Activated B cell treated with CpG ODN at 0.5 μM for 24 hours (primary cell): ENCODE measurements around the gene SETD4. TPM values are rescaled to one million over a fixed set of nuclear protein-coding genes. Genes with fewer than 3 reads are reported as not detected.

ENCODE experiments used
- ATAC-seq: fragments of 200-7000 bp; cut with Tn5 transposase; one replicate; pipeline ENCODE4 v1.10.0; 2021; ENCODE audit warnings: low read depth, mild to moderate bottlenecking, moderate library complexity
- CTCF ChIA-PET: fragments of 350-600 bp; sonication (Branson Sonifier 250); formaldehyde crosslinking; loops from one replicate; lab custom pipeline; 2021; ENCODE audit warnings: antibody characterized with exemption; lab: Charles Lee
- POLR2A ChIA-PET: fragments of 350-600 bp; sonication (Branson Sonifier 250); formaldehyde crosslinking; loops from one replicate; lab custom pipeline; 2021; ENCODE audit warnings: antibody characterized with exemption; lab: Charles Lee
- DNase-seq: peaks from one replicate; pipeline ENCODE4 v3.0.0; 2022
- H3K27ac Mint-ChIP-seq: one replicate; pipeline ENCODE4 v1.8.0; 2020; ENCODE audit warnings: mixed read lengths
- H3K27me3 Mint-ChIP-seq: one replicate; pipeline ENCODE4 v1.8.0; 2021; ENCODE audit warnings: mixed read lengths
- H3K36me3 Mint-ChIP-seq: one replicate; pipeline ENCODE4 v1.8.0; 2021; ENCODE audit warnings: low read depth, mixed read lengths
- H3K4me1 Mint-ChIP-seq: one replicate; pipeline ENCODE4 v1.8.0; 2021; ENCODE audit warnings: mixed read lengths
- H3K4me3 Mint-ChIP-seq: one replicate; pipeline ENCODE4 v1.8.0; 2020; ENCODE audit warnings: mild to moderate bottlenecking, mixed read lengths
- H3K9me3 Mint-ChIP-seq: one replicate; pipeline ENCODE4 v1.8.0; 2020; ENCODE audit warnings: mixed read lengths
- intact Hi-C: fragments of 100-400 bp; cut with micrococcal nuclease; formaldehyde crosslinking; loops from one replicate; pipeline ENCODE4 v1.15.1; 2024
- total RNA-seq: library from RNA; stranded (reverse); gene quantifications from 2 replicates; pipeline ENCODE4 v1.2.3, GENCODE V29; 2022
- TF ChIP-seq, protein P1 (sequence below): fragments of 200-600 bp; IDR thresholded peaks from one replicate; pipeline ENCODE4 v1.8.0; 2022; ENCODE audit warnings: antibody characterized with exemption, mild to moderate bottlenecking

Gene SETD4
- total RNA-seq, 1 donor from 2014 or later, result 40.4 TPM

DNA sequence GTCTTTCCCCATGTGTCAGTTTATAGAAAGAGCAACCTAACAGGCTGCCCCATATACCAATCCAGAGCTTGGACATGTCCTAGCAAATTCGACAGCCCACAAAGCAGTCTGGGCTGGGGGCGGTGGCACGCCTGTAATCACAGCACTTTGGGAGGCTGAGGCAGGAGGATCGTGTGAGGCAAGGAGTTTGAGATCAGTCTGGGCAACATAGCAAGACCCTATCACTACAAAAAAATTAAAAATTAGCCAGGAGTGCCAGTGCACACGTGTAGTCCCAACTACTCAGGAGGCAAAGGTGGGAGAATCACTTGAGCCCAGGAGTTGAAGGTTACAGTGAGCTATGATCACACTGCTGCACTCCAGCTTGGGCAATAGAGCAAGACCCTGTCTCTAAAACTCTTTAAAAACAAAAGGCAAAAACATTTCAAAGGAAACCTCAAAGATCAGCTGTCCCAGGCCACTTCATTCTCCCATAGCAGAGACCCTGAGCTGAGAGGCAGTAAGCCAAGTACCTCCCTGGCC lies 54.4 kb downstream of the SETD4 start:
- CTCF ChIA-PET, result no interaction called here
- POLR2A ChIA-PET, result no interaction called here
- ATAC-seq (no peak), DNase-seq (no peak)
- peaks cover 11% of the 10 kb centered on the region for H3K27me3 Mint-ChIP-seq
- no peaks in the 10 kb centered on the region for H3K4me1 Mint-ChIP-seq
- H3K9me3 Mint-ChIP-seq, result no peaks in the 10 kb centered on the region
- H3K4me3 Mint-ChIP-seq, result no peak overlapping the region
- intact Hi-C loops, result no loop called here
- no peaks in the 10 kb centered on the region for H3K36me3 Mint-ChIP-seq
- H3K27ac Mint-ChIP-seq, result no peak overlapping the region
- TF ChIP-seq, protein P1, sequence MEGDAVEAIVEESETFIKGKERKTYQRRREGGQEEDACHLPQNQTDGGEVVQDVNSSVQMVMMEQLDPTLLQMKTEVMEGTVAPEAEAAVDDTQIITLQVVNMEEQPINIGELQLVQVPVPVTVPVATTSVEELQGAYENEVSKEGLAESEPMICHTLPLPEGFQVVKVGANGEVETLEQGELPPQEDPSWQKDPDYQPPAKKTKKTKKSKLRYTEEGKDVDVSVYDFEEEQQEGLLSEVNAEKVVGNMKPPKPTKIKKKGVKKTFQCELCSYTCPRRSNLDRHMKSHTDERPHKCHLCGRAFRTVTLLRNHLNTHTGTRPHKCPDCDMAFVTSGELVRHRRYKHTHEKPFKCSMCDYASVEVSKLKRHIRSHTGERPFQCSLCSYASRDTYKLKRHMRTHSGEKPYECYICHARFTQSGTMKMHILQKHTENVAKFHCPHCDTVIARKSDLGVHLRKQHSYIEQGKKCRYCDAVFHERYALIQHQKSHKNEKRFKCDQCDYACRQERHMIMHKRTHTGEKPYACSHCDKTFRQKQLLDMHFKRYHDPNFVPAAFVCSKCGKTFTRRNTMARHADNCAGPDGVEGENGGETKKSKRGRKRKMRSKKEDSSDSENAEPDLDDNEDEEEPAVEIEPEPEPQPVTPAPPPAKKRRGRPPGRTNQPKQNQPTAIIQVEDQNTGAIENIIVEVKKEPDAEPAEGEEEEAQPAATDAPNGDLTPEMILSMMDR, result no peak

DNA sequence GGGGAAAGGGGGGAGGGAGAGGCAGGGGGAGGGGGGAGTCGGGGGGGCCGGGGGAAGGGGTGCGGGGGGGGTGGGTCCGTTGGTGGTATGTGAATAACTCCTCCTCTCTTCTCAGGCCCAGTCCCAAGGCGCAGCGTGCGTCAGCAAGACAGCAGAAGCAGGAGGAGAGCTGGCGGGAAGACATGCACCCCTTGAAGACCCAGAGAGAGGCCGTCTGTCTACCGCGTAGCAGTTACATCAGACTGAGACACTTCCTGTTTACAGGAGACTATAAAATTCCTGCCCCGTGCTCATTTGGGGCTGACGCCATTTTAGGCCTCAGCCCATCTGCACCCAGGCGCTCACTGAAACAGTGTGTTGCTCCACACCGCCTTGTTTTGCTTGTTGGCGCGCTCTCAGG lies 55.3 kb downstream of the SETD4 start:
- Mint-ChIP-seq H3K4me3 (no peak overlapping the region), H3K36me3 (no peaks in the 10 kb centered on the region), H3K27me3 (peaks cover 14% of the 10 kb centered on the region), H3K27ac (no peak overlapping the region), H3K9me3 (no peaks in the 10 kb centered on the region), H3K4me1 (no peaks in the 10 kb centered on the region)
- no peak for ATAC-seq
- intact Hi-C loops, result no loop called here
- no peak for DNase-seq
- ChIA-PET CTCF (no interaction called here), POLR2A (no interaction called here)
- TF ChIP-seq, protein P1, result no peak

DNA sequence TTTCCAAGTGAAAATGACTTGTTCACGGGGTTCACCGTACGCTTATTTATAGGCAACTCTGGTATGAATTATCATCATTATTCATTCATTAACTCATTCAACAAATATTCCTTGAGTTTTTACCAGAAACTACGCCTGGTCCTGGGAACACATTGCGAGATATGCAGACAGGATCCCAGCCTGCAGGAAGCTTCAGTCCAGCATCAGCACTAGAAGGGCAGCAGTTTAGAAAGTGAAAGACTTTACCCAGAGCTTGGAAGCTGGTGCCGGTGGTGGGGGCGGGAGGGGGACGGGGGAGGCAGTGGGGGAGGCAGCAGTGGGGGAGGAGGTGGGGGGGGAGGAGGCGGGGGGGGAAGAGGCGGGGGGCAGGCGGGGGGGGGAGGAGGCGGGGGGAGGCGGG lies 55.9 kb downstream of the SETD4 start:
- H3K4me3 Mint-ChIP-seq, result no peak overlapping the region
- H3K4me1 Mint-ChIP-seq, result no peaks in the 10 kb centered on the region
- DNase-seq, result no peak
- H3K36me3 Mint-ChIP-seq, result no peaks in the 10 kb centered on the region
- intact Hi-C loops, result no loop called here
- no peaks in the 10 kb centered on the region for H3K9me3 Mint-ChIP-seq
- POLR2A ChIA-PET, result no interaction called here
- peaks cover 15% of the 10 kb centered on the region for H3K27me3 Mint-ChIP-seq
- ATAC-seq, result no peak
- TF ChIP-seq, protein P1, result no peak
- no peak overlapping the region for H3K27ac Mint-ChIP-seq
- CTCF ChIA-PET, result no interaction called here

DNA sequence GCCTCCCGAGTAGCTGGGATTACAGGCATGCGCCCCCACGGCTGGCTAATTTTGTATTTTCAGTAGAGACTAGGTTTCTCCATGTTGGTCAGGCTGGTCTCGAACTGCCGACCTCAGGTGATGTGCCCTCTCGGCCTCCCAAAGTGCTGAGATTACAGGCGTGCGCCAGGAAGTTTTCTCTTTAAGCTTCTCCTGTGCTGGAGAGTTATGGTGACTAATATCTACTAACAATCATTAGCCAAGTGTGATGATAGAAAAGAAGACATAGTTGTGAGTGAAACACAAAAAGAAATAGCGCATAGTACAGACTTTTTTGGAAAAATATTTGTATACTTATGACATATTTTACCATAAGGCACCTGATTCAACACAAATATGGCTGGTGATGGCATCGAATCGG lies 56.5 kb downstream of the SETD4 start:
- Mint-ChIP-seq H3K36me3 (no peaks in the 10 kb centered on the region), H3K9me3 (no peaks in the 10 kb centered on the region), H3K27me3 (peaks cover 21% of the 10 kb centered on the region), H3K4me3 (no peak overlapping the region), H3K27ac (no peak overlapping the region), H3K4me1 (no peaks in the 10 kb centered on the region)
- POLR2A ChIA-PET, result no interaction called here
- TF ChIP-seq, protein P1, result no peak
- intact Hi-C loops, result no loop called here
- no peak for ATAC-seq
- DNase-seq, result no peak
- CTCF ChIA-PET, result interaction anchor here (1.7 kb wide), 1 partner anchor 24 kb away, joined by 6 read pairs; no protein-coding TSS in a partner anchor

DNA sequence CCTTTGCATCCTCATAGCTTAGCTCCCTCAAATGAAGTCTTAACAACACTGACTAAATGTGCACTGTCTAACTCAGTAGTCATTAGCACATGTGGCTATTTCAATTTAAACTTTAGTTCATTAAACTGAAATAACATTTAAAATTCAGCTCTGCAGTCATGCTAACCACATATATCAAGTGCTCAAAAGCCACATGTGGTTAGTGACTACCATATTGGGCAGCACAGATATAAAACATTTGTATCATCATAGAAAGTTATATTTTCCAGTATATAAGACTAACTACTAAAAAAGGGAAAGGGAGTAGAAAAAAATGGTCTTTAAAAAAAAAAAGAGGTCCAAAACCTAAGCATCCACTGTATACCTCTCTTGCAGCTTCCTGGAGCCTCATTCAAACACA lies 64.1 kb downstream of the SETD4 start:
- H3K4me3 Mint-ChIP-seq, result no peak overlapping the region
- no peaks in the 10 kb centered on the region for H3K36me3 Mint-ChIP-seq
- ATAC-seq (no peak), DNase-seq (no peak)
- TF ChIP-seq, protein P1, result no peak
- no peak overlapping the region for H3K27ac Mint-ChIP-seq
- ChIA-PET POLR2A (no interaction called here), CTCF (no interaction called here)
- peaks cover 29% of the 10 kb centered on the region for H3K27me3 Mint-ChIP-seq
- H3K4me1 Mint-ChIP-seq, result no peaks in the 10 kb centered on the region
- H3K9me3 Mint-ChIP-seq, result no peaks in the 10 kb centered on the region
- intact Hi-C loops, result no loop called here
